GM19395 (cell line): Measurements from ENCODE around the gene GPR156.

ENCODE experiments used
- ATAC-seq: cut with Tn5 transposase; IDR thresholded peaks from one replicate; pipeline ENCODE4 v1.9.1; 2021; ENCODE audit warnings: mild to moderate bottlenecking, moderate library complexity; ENCODE audit not compliant: unreplicated experiment

Gene GPR156

DNA sequence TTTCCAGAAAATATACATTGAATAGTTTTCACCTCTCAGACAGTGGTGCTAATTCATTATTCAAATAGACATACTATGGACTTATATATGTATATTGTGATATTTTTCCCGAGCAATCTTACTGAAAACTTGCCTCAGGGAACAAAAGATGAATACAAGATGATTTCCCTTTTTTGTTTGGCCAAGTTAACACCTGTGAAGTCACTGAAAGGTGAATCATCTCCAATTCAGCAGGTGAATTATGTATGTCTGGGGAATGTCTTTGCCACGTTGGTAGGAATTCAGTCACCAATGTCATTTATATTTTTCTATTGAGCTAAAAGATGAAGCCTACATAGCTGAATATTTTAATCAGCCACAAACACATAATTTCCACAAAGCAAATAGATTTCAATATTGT is 88.2 kb downstream of the GPR156 start:
- no peak for ATAC-seq

DNA sequence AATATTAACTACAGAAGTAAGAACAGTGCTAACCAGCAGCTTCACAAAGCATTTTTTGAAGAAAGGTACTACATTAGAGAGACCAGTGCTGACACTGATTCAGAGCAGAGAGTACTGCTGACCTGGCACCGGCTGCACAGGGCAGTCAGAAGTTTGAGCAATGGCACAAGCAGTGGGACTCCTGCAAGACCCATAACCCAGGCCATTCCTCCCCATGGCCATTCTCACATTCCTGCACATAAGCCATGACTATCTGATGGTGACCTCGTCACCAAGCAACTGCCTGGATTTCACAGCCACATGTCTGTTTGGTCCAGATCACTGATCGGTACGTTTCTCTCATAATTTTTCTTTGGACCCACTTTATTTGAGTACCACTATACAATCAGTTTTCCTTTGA is 88.7 kb downstream of the GPR156 start:
- ATAC-seq: no peak

DNA sequence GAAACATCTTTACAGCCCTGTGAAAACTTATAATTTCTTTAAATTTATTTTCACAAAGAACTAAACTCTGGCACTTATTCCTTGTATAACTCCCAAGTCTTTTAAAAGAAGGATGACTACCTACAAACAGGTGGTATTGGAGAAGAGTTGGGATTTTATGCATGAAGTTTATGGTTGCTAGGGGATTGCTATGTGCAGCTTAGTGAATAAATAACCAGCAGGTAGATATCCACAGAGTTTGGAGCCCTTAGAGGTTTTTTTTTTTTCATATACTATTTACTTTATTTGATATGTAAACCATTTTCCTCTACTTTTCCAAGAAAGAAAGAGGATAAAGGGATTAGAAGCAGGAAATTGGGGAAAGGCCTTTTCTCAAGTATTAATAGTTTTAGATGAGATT is 91.5 kb downstream of the GPR156 start:
- no peak for ATAC-seq

DNA sequence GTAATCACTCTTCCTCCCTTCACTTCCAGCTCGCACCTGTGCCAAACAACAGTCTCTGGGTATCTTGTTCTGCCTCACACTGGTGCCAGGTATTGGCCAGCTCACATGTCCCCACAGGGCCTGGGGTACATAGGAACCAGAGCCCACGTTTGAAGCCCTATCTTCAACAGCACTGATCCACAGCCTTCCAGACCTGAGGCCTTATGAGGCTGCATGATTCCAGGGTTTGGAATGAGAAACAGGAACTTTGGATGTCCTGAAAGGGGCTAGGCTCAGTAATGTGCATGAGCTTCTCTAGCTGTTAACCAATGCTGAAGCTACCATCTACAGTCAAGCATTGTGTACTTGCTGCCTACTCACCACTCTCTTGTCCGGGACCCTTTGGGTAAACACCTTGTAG is 92.4 kb downstream of the GPR156 start:
- no peak for ATAC-seq

DNA sequence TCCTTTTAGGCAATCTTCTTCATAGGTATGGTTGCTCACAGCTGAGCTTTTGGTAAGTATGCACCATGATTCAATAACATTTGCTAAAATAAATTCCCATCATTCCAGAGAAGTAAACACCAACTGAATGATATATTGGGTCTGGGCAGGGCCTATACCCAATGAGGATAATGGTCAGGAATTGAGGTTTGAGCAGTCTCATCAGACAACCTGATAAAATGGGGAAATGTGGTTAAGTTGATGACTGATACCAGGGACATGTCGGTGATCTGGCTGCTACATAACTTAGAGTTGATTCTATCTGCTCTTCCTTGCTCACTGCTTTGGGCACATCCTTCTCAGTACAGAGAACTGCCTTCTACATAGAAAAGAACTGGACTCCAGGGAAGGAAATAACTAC is 92.9 kb downstream of the GPR156 start:
- no peak for ATAC-seq

DNA sequence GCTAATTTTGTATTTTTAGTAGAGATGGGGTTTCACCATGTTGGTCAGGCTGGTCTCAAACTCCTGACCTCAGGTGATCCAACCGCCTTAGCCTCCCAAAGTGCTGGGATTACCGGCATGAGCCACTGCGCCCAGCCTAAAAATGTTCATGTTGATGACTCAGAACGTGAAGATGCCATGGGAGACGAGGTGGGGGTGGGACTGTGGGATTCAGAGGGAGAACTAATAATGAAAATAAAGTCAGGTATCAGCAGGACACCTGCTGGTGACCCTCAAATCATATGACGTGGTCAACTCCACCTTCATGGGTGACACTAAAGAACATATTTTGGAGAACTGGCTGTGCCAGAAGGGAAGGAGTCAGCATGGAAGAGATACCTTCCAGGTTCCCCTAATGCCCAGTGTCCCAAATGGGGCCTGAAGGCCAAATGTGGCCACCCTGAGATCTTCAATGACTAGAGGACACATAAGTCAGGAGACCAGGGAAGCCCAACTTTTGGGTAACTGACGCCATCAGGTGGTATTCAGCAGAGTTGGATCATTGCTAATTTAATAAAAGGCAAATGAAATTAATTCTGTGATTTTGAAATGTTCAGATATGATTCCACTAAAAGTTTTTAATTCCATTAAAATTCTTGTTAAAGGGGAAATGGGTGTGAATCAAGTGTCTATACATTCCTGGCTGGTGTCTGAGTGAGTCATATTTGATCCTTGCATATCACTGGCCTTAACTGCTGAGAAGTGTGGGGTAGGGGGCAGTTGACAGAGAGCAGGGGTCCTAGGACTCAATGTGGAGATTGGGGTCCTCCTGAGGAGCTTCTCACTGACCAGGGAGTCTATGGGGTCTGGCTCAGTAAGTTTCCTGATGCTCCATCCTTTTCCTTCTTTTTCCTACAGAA is 102.2 kb downstream of the GPR156 start:
- no peak for ATAC-seq

DNA sequence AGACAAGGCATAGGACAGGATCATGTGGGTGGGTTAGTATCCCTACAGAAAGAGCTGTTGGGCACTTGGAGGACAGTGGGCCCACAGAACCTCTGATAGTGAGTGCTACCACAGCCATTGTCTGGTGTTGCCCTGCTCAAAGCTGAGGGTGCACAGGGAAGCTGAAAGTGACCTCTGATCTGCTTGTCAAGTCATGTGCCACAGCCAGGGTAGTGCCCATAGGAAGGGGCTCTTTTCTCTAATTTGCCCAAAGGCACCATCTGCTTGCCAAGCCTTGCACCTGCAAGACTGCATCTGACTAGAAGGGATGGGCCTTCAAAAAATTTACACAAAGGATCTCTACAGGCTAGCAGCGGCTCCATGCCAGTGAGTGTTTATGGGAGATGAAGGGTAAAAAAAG is 103.4 kb downstream of the GPR156 start:
- ATAC-seq: no peak

DNA sequence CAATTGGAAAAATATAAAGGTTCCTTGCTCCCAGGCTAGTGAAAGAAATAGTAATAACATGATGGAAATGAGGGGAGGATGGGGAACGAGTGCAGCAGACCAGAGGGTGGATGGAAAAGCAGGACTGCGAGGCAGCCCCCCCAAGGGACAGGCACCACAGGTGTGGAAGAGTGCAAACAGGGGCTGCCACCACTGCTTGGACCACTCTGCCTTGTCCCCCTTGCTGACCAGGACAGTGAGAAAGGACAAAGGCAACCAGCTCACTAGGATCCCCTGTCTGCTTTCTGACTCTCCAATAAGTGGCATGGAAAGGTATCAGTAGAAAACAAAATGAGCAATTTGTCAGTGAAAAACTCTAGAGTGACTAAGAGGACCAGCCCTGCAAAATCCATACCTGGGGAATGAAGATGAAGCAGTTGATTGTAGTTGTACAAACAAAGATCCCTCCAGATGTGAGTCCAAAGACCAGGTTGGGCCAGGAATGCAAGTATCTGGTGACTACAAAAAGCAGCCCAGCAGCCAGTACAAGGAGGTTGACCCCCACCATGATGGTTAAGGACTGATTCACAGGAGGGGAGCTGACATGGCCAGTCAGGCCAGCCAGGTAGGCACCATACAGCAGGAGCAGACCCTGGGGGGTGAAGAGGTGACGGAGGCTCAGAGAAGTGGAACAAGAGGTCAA is 104.2 kb downstream of the GPR156 start:
- no peak for ATAC-seq

DNA sequence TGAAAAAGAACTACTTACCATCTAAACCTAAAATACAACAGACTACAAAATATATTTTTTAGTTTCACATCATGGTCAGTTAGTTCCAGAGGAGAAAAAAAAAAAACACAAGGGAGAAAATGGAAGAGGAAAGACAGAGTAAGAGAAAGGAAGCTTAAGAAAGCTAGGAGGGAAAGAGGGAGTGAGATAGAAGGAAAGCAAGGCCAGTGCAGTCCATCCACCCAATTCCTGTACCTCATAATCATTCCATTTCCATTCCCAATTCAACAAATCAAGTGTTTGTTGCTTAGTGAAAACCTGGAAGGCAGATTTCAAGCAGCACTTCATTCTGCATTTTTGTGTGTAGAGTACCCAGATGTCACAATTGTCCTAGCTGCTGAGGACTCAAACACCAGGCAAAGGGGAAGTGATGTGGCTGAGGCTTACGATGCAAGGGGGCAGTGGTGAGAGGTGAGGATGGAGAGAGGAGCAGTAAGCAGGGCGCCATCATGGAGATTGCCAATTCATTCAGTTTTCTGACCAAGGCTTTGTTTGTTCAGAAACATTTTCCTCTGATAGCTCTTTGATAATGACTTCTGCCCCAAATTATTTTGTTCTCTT is 107.2 kb downstream of the GPR156 start:
- no peak for ATAC-seq

DNA sequence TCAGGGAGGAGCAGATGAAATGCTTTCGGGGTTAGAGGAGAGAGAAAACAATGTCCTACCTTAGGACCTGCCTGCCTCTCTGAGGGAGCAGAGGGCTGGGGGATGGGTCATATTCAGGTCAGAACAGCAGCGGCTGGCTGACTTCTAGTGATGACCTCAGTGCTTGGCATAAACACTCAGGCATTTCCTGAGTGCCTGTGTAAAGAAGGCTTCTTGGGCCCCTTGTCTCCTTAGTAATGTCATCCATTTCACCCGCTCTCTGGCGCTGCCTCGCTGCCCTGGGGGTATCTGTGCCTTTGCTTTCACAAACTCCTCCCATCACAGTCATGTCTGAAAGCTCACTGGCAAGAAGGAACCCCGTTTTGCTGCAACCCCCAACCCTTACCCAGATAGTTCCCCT is 107.9 kb downstream of the GPR156 start:
- no peak for ATAC-seq

DNA sequence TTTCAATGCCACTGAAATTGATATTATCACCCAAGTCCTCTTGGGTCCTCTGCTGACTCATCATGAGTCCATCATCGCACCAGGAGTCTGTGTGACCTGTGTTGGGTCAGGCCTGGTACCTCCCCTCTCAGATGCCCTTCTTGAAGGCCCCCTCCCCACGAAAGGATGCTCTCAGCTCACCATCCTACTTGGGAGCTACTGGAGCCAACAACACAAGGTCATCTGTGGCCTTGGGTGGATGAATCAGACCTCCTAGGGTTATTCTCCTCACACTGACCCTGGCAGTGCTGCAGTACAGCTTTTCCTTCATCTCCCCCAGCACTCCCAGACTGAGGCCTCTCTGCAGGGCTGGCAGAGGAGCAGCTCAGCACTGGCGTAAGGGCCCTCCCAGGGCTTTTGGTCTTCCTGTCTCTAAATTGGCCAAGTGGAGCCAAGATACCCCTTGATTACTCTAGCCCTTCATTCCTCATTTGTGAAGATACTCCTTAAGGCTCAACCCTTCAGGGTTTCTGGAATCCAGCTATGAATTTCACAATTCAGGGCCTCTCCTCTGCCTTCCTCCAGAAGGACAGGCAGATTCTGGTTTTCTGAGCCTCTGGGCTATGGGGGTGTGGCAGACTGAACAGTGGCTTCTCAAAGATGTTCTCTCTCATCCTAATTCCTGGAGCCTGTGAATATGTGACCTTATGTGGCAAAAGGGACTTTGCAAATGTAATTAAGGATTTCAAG is 110.0 kb downstream of the GPR156 start:
- ATAC-seq: no peak

DNA sequence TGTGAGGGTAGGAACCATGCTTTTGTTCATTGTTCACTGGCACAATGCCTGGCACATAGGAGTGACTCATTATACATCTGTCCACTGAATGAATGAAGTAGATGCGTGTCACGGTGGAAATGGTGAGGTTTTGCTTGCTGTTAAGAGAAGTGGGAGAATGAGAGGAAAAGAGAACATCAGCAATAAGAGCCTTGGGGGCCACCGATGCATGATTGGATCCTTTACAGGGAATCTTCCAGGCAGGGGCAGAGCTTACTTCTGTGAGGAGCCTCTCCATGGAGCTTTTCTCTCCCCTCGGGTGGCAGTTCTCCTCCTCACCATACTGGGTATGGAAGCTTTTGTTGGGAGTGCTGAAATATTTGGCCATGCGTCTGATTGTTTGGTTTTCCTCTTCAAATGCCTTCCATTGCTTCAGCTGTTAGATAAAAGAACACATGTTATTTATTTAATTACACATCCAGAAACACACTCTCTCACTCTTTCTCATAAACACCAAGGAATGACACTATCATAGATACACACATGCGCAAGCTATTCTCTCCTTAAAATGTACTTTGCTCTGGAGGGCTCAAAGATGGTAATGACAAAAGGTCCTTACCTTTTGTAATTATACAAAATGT is 111.9 kb downstream of the GPR156 start:
- ATAC-seq: no peak

DNA sequence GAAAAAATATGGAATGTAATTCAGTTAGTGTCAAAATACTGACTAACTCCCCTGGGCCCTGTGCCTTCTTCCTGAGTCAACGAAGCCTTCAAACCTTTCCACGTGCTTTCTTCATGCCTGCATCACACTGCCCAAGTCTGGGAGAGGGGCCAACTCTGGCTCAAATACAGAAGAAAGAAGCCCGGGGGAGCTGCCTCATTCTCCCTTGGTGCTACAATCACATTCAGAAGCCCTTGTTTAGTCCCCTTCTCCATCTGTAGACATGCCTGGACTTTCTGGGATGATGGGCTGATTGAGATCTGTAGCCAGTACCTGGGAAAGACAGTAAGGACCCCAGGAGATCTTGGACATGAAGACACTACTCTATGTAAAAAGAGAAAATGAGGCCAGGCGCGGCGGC is 113.0 kb downstream of the GPR156 start:
- ATAC-seq: no peak

DNA sequence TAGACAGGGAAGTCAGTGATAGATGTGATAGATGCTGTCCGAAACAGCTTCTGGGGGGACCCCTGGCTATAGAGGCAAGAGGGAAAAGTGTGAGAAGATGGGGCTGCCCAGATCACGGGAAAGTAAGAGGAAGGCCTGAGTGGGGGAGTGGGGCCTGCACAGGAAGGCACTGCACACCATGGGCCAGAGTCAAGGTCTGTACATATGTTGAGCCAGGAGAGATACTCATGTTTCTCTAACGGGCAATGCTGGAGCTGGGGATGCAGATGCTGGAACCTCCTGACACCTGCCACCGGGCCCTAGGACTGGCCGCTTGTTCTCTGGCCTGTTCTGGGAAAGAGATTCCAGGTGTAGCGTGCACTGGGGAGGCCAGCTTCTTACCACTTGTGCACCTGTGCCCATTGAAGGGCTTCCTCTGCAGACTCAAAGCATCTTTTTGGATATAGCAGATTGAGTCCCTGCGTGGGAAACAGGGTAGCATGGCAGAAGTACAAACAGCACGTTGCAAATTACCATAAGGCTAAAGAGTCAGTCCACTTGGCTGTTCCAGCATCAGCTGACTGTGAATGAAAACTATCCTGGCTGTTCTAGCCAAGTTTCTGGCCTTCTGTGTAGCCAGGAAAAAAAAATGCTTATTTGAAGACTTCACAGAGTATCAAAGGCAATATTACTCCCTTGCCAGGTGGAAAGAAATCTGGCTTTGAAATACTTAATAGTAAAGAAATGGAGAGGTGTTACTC is 113.7 kb downstream of the GPR156 start:
- no peak for ATAC-seq

DNA sequence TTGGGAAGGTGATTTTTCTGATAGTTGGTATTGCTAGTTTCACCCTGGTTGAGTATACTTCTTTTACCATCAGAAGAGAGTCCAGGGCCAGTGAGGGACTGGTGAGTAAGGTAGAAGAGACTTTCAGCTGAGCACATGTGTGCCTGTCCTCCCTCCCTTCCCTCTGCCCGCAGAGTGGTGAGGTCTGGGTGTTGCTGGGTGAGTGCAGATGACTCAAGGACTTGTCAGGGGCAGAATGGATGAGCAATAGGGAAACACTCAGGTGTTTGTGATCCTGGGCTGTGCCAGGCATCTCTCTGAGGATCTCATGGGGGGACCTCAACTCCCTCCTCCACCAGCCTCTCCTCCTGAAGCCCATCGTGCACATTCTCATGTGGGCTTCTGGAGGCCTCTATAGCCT is 114.8 kb downstream of the GPR156 start:
- ATAC-seq: no peak

DNA sequence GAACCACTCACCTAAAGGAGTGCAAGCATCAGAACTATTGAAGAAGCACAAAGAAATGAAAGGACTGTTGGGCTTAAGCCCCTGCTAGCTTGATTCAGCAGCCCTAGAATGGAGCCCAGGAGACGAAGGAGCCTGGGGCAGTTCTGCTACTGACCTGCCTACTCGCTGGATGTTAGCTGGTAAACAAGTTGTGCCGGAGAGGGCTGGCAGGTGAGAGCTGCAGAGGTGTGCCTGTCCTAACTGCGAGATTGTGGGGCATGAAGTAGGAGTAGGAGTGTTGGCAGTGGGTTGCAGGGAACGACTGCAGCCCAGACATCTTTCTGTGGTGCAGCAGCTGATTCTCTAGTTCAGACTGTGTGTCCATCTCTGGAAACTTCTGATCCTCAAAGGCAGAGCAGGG is 115.6 kb downstream of the GPR156 start:
- no peak for ATAC-seq

DNA sequence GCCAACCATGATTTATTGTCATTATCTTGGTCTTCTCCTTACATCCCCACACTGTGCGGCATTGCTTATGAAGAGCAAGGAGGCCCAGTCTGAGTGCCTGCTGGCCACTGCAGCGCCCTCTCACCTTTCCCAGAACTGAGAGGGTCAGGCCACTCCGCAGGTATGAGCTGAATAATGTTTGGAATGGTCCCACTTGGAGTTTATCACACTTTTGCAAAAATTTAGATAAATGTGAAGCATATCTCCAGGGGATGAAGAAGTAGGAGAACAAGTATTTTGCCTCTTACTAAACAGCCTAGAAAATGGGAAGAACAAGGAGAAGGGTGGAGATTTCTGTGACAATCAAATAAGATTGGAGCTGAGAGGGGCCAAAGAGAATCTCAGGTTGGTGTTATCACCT is 116.4 kb downstream of the GPR156 start:
- no peak for ATAC-seq

DNA sequence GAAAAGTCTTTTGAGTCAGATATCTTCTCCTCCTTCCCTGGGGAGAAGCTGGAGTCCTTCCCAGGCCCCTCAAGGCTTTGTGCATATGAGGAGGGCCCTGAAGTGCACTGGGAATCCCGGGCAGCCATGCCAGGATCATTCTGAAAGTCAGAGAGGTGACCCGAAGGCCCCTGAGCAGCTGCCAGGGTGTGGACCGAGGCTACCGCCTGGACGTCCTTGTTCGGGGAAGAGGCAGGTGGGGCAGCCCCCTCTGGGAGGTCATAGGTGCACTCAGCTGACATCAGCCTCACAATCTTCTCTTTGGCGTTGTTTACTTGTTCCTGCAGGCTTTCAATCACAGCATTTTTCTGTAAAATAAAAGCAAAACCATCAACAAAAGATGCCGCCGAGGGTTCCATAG is 117.0 kb downstream of the GPR156 start:
- ATAC-seq: no peak

DNA sequence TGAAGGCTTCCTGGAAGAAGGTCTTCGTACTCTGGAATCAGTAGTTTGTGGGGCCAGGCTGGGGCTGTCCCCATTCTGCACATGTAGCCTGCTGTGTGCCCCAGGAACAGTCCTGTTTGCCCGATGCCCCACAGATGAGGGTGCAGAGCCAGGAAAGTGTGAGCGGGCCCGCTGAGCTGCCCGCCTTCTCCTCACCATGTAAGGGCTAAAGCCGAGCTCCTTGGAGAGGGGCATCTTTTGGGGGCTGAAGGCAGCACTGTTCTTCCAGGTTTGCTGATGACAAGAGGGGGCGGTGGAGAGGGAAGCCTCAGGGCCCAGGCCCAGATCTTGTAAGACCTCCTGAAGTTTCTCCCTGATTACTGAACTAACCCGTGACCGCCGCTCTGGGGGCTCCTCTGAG is 117.5 kb downstream of the GPR156 start:
- ATAC-seq: no peak

DNA sequence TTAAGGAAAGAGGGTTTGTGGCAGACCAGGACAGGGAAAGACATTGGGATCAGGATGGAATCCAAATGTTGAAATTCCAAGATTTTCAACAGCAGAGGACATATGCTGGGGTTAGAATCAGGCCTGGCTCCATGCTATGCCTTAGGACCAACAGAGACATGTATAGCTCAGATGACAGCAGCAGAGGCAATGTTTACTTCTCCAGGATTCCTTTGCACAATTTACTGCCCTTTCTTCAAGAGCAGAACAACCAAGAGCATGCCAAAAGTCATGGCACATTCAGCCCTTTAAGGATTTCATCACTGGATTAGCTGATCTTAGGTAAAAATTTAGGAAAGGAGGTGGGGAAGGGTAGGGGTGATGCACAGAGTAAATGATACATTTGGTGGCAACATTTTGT is 121.2 kb downstream of the GPR156 start:
- ATAC-seq: no peak
